ENCODE results near the gene CTBP1. TPM values are rescaled to one million over a fixed set of nuclear protein-coding genes. Genes with fewer than 3 reads are reported as not detected.

Gene CTBP1
- total RNA-seq, 1 donor from 2014 or later: 171 TPM

DNA sequence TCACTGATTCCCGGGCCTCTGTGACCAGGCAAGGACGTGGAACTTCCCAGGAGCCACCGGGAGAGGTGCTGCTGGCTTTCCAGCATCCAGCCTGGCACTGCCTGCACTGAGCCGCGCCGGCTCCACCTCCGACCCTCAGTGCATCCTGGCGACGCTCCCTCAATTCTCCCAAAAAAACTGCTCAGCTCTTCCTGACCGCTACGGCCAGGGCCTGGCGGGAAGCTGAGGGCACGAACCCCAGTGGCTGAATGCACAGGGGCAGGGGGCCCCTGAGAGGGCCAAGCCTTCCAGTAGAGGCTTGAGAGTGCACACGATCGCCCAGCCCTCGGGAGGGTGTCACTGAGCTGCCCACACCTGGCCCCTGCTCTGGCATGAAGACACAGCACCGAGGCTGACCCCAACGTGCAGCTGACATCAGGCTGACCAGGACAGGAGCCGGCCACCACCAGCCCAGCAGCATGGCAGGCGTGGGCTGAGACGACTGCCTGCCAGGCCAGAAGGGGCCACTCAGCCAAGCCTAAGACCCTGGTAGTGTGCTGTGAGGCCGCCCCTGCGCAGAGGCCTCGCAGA lies 6.9 kb downstream of the CTBP1 start:
- peaks cover 14% of the 10 kb centered on the region for H3K4me1 Mint-ChIP-seq
- Histone ChIP-seq H3K4me2 (no peak overlapping the region), H4K20me1 (ENCODE audit: low read depth) (peaks cover 80% of the 10 kb centered on the region), H3K79me2 (ENCODE audit: low read depth) (peaks cover 86% of the 10 kb centered on the region), H3K9me3 (ENCODE audit: low read depth) (no peaks in the 10 kb centered on the region), H3K27me3 (no peaks in the 10 kb centered on the region), H2AFZ (replicated peaks) (no peak overlapping the region), H3F3A (ENCODE audit: low read depth) (no peaks in the 10 kb centered on the region), H3K36me3 (no peaks in the 10 kb centered on the region), H3K4me3 (no peak overlapping the region), H3K4me1 (peaks cover 6% of the 10 kb centered on the region), H3K9ac (no peak overlapping the region), H3K27ac (no peak overlapping the region)
- H3K27ac Mint-ChIP-seq: peak overlapping the region; percentile 74
- H3K4me3 Mint-ChIP-seq: no peak overlapping the region
- H3K36me3 Mint-ChIP-seq: peaks cover 25% of the 10 kb centered on the region
- H3K27me3 Mint-ChIP-seq (ENCODE audit: insufficient read depth, low read depth): peaks cover 8% of the 10 kb centered on the region
- H3K9me3 Mint-ChIP-seq: no peaks in the 10 kb centered on the region
- TF ChIP-seq EZH2phosphoT487 (IDR thresholded peaks at IDR 0.05): no peak
- TF ChIP-seq EZH2 (IDR thresholded peaks at IDR 0.05): no peak
- TF ChIP-seq, protein P1, sequence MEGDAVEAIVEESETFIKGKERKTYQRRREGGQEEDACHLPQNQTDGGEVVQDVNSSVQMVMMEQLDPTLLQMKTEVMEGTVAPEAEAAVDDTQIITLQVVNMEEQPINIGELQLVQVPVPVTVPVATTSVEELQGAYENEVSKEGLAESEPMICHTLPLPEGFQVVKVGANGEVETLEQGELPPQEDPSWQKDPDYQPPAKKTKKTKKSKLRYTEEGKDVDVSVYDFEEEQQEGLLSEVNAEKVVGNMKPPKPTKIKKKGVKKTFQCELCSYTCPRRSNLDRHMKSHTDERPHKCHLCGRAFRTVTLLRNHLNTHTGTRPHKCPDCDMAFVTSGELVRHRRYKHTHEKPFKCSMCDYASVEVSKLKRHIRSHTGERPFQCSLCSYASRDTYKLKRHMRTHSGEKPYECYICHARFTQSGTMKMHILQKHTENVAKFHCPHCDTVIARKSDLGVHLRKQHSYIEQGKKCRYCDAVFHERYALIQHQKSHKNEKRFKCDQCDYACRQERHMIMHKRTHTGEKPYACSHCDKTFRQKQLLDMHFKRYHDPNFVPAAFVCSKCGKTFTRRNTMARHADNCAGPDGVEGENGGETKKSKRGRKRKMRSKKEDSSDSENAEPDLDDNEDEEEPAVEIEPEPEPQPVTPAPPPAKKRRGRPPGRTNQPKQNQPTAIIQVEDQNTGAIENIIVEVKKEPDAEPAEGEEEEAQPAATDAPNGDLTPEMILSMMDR (IDR thresholded peaks at IDR 0.05): no peak
- no peak for DNase-seq (ENCODE audit: low spot score)

DNA sequence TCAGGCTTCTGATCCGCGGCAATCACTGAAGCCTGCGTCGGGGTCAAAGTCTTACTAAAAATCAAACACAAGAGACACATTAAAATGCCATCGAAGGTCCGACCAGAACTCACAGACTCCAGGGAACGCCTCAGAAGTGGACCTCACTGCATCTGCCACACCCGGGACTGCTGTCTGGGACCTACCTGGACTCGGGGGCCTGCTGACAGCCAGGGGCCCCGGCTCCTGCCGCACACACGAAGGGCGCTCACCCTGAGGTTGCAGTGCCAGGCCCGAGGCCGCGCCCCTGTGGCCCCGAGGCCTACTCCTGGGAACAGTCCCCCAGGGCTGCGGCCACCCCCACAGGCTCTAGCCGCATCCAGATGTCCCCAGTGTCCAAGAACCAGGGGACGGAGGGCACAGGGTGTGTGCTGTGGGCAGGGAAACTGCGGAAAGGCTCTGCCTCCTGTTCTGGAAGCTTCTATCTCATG lies 7.4 kb downstream of the CTBP1 start:
- Histone ChIP-seq H3K4me3 (no peak overlapping the region), H3K9ac (no peak overlapping the region), H3K27me3 (no peaks in the 10 kb centered on the region), H3K4me2 (no peak overlapping the region), H3K4me1 (peaks cover under 1% of the 10 kb centered on the region), H3F3A (ENCODE audit: low read depth) (no peaks in the 10 kb centered on the region), H2AFZ (replicated peaks) (no peak overlapping the region), H3K9me3 (ENCODE audit: low read depth) (no peaks in the 10 kb centered on the region), H4K20me1 (ENCODE audit: low read depth) (peaks cover 75% of the 10 kb centered on the region), H3K27ac (no peak overlapping the region), H3K36me3 (no peaks in the 10 kb centered on the region), H3K79me2 (ENCODE audit: low read depth) (peaks cover 81% of the 10 kb centered on the region)
- H3K4me3 Mint-ChIP-seq: no peak overlapping the region
- no peaks in the 10 kb centered on the region for H3K9me3 Mint-ChIP-seq
- no peak for DNase-seq (ENCODE audit: low spot score)
- TF ChIP-seq EZH2 (IDR thresholded peaks at IDR 0.05) (no peak), EZH2phosphoT487 (IDR thresholded peaks at IDR 0.05) (no peak)
- TF ChIP-seq, protein P1 (IDR thresholded peaks at IDR 0.05): no peak
- H3K27ac Mint-ChIP-seq: no peak overlapping the region
- peaks cover 5% of the 10 kb centered on the region for H3K27me3 Mint-ChIP-seq (ENCODE audit: insufficient read depth, low read depth)
- H3K36me3 Mint-ChIP-seq: peaks cover 25% of the 10 kb centered on the region
- peaks cover 8% of the 10 kb centered on the region for H3K4me1 Mint-ChIP-seq

DNA sequence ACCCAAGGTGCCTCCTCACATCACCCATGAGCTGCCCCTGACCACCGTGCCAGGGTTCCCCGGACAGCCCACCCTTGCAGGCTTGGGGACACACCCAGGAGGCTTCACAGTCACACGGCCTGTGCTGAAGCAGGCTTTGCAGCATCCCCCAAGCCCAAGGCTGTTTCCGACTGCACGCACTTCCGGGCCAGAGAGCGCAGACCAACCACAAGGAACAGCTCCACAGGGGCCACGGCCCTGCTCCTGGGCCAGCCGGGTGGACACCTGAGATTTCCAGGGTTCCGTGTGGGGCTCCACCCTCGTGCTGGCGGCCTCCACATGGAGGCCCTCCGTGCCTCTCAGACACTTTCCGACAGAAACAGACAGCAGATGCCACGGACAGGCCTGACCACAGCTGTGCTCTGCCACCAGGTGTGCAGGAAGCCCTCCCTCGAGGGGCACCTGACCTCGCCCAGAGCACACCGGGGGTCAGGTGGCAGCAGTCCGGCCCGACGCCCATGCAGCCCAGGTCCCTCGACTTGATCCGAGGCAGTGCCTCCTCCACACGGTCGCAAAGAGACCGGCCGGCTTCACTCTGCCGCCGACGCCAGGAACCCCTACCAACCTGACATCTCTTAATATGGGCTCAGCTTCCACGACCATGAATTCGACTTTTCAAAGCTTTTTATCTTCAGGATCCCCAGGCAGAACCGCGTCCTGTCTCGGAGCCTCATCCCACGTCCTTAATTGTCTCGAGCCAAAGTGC lies 8.0 kb downstream of the CTBP1 start:
- peaks cover 4% of the 10 kb centered on the region for H3K27me3 Mint-ChIP-seq (ENCODE audit: insufficient read depth, low read depth)
- H4K20me1 ChIP-seq (ENCODE audit: low read depth): peaks cover 69% of the 10 kb centered on the region
- H2AFZ ChIP-seq (replicated peaks): no peak overlapping the region
- H3K36me3 Mint-ChIP-seq: peaks cover 25% of the 10 kb centered on the region
- H3K27ac ChIP-seq: no peak overlapping the region
- no peaks in the 10 kb centered on the region for H3K4me1 ChIP-seq
- H3F3A ChIP-seq (ENCODE audit: low read depth): no peaks in the 10 kb centered on the region
- no peak overlapping the region for H3K4me3 ChIP-seq
- no peak for DNase-seq (ENCODE audit: low spot score)
- H3K36me3 ChIP-seq: no peaks in the 10 kb centered on the region
- H3K4me1 Mint-ChIP-seq: peaks cover 5% of the 10 kb centered on the region
- no peak overlapping the region for H3K4me2 ChIP-seq
- no peak overlapping the region for H3K9ac ChIP-seq
- peaks cover 75% of the 10 kb centered on the region for H3K79me2 ChIP-seq (ENCODE audit: low read depth)
- no peak overlapping the region for H3K27ac Mint-ChIP-seq
- H3K4me3 Mint-ChIP-seq: no peak overlapping the region
- no peaks in the 10 kb centered on the region for H3K9me3 ChIP-seq (ENCODE audit: low read depth)
- TF ChIP-seq EZH2 (IDR thresholded peaks at IDR 0.05) (no peak), EZH2phosphoT487 (IDR thresholded peaks at IDR 0.05) (no peak)
- TF ChIP-seq, protein P1 (IDR thresholded peaks at IDR 0.05): no peak
- no peaks in the 10 kb centered on the region for H3K9me3 Mint-ChIP-seq
- no peaks in the 10 kb centered on the region for H3K27me3 ChIP-seq
